ENCODE measurements around the gene POLR2L.

The POLR2L gene

GRCh38 chr11:826836-827145, 15.5 kb downstream of the POLR2L start:
- no peak for DNase-seq (ENCODE audit: low read depth)

DNA sequence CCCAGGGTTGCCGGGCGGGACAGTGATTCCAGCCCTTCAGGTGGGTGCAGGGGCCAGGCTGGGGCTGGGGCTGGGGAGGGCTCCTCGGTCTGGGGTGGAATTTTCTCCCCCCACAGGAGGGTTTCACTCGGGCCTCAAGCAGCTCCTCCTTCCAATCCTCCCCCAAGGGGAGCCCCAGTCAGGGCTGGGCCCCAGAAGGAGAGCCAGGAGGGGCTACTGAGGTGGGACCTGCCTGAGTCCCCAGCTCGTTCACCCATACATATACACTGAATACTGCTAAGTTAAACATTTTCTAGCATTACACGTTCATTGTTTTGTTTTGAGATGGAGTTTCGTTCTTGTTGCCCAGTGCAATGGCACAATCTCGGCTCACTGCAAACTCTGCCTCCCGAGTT, 16.1 kb downstream of the POLR2L start:
- DNase-seq (ENCODE audit: low read depth): no peak

DNA sequence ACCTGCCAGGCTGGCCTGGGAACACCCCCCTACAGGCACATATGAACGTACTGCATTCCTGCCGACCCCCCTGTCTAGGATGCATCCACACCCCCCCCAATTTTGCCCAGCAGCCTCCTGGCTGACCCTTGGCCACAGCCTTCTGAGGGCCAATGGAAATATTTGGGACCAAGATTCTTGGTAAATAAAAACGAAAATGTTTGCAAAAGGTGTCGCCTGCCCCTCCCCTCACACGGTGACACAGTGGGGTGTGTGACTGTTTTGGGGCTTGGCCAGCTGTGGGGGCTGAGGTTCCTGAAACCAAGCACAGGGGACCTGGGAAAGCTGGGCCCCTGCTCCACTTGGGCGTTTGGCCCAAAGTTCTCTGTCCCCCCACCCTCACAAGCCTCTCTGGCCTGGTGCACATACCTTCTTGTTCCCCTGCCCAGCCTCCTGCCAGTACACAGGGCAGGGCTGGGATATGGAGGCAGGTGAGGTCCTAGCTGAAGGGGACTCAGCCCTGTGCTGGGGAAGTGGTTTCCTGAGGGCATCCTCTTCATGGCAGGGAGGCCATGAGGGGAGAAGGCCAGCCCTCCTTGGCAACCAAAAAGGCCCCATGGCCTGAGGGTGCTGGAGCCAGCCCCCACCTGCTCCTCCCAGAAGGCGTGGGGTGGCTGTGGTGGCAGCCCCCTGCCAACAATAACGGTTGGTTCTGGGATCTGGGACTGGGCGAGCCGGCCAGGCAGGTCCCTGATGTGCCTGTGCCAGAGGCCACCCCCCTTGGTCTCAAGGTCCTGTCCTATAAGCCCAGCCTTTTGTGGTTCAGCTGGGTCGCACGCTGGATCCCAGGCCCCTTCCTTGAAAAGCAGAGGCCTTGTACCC, 16.7 kb downstream of the POLR2L start:
- DNase-seq (ENCODE audit: low read depth): no peak

DNA sequence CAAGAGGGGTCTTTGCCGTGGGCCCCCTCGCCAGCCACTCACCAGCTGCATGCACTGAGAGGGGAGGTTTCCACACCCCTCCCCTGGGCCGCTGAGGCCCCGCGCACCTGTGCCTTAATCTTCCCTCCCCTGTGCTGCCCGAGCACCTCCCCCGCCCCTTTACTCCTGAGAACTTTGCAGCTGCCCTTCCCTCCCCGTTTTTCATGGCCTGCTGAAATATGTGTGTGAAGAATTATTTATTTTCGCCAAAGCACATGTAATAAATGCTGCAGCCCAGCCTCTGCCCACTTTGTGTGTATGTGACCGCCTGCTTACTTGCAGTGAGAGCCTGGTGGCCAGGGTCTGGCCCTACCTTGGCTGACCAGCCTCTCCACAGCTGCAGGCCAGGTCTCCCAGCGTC, 17.4 kb downstream of the POLR2L start:
- DNase-seq (ENCODE audit: low read depth): no peak

GRCh38 chr11:824292-824880, 17.9 kb downstream of the POLR2L start:
- no peak for DNase-seq (ENCODE audit: low read depth)

GRCh38 chr11:823441-824291, 18.7 kb downstream of the POLR2L start:
- DNase-seq (ENCODE audit: low read depth): no peak

DNA sequence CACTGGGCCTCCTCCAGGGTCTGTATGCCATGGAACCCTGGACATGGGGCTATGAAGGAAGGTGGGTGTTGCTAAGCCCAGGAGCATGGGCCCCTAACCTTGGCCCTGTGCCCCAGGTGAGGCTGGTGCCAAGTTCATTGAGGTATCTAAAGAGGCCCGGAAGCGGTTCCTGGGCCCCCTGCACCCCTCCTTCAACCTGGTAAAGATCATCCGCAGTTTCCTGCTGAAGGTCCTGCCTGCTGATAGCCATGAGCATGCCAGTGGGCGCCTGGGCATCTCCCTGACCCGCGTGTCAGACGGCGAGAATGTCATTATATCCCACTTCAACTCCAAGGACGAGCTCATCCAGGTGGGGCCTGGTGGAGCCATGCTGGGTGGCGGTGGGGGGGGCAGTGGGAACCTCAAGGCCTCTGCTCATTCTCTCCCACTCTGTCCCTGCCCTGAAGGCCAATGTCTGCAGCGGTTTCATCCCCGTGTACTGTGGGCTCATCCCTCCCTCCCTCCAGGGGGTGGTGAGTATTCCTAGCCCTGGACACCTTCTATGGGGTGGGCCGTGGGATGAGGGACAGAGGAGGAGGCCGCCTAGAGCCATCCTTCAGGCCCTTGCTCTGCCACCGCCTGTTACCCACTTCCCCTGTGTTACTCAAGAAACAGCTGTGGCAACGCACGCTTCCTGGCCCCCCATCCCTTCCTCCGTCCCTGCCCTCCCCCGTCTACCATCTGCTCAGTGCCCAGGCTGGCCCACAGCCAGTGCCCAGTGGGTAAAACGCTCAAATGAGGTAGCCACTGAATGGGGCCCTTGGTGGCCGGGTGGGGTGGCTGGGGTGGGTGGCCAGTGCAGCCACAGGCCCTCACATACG, 20.6 kb downstream of the POLR2L start:
- no peak for DNase-seq (ENCODE audit: low read depth)

GRCh38 chr11:820655-821511, 21.4 kb downstream of the POLR2L start:
- peak; percentile 89 for DNase-seq (ENCODE audit: low read depth)

DNA sequence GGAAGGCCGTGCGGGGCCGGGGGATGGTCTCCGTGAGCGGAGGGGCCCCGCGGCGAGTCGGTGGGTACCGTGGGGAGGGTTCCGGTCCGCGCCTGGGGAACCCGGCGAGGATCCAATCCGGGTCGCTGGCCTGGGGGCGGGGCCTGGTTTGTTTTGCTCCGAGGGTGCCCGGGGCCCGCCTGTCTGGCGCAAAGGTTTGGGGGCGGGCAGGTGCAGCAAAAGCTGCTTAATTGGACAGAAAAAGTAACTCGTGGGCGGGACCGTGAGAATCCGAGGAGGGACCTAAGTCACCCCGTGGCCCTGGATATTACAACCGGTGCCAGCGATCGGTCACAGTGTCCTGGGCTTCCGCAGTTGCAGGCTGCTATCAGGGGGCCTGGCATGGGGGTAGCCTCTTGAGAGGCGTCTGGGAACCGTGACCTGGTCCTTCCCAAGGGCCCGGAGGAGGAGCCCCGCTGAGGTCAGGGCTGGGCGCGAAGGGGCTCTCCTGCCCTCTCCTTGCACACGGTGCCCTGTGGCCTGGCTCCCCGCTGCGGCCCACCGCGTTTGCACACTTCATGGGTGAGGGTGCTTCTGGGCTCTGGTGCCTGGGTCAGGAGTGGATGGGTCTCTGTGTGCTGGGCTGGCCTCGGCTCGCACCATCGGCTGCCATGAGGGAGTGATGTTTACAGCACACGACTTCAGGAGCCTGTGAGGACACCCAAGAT, 22.2 kb downstream of the POLR2L start:
- peak; percentile 69 for DNase-seq (ENCODE audit: low read depth)

- peak; percentile 89 for DNase-seq (ENCODE audit: low read depth)
These were observed 23.0 kb downstream of the POLR2L start for GRCh38 chr11:819129-819931.

- peak; percentile 81 for DNase-seq (ENCODE audit: low read depth)
These were observed 23.8 kb downstream of the POLR2L start, which contains the start of gene PNPLA2 for GRCh38 chr11:818396-819128. PNPLA2 (plus strand) TSS chr11:818914; CDS start chr11:819719, 805 bp downstream.

DNA sequence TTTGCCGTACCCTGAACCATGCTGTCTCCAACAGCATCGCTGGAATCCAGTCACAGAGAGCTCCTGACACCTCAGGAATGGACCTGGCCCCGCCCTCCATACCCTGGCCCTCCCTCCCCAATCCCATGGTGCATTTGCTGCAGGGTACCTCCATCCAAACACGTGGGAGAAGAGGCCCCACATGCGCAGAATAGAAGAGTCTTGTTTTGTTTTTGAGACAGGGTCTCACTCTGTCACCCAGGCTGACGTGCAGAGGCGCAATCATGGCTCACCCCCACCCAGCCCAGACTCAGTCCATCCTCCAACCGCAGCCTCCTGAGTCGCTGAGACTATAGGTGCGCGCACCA, 25.9 kb downstream of the POLR2L start:
- DNase-seq (ENCODE audit: low read depth): no peak

GRCh38 chr11:815675-816432, 26.5 kb downstream of the POLR2L start:
- DNase-seq (ENCODE audit: low read depth): no peak

GRCh38 chr11:813456-814096, 28.8 kb downstream of the POLR2L start:
- no peak for DNase-seq (ENCODE audit: low read depth)

GRCh38 chr11:813072-813455, 29.3 kb downstream of the POLR2L start:
- DNase-seq (ENCODE audit: low read depth): no peak

GRCh38 chr11:812390-812789, 29.9 kb downstream of the POLR2L start:
- DNase-seq (ENCODE audit: low read depth): no peak

DNA sequence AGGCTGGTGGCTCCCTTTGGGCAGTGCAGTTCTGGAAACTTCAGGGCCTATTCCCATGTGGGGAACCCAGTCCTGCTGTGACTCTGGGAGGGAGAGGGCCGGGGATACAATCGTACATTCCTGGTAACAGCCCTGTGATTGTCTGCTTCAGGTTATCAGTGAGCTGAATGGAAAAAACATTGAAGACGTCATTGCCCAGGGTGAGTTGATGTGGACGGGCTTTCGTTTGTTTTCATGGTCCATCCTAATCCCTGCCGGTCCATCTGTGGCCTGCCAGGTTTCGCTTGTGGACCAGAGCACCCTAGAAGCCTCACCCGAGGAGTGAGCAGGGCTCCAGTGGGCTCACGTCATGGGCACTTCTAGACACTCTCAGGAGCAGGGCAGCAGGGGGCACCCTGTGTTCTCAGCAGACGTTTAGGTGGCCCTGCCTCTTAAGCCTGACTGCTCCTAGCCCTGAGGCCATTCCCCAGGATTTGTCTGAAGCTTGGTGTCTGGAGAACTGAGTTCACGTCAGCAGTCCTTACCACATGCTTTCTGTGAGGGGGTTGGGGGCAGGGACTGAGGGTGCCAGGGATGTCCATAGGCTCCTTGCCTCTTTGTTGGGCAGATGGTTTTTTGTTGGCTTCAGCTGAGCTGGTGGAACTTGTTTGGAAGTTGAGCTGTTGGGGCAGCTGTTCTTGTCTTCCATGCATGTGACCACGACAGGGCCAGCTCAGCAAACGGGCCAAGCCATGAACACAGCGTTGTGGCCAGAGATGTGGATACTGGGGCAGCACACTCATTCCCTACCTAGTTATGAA, 30.7 kb downstream of the POLR2L start:
- peak; percentile 29 for DNase-seq (ENCODE audit: low read depth)
